Neuron (in vitro differentiated cells): ENCODE measurements around the gene RABEP1.
"Not testable (repeated sequence)": the region's sequence is repeated elsewhere in the genome, so short reads cannot be mapped to it uniquely, and the experiment has no call there.

Experiments
- H2AFZ ChIP-seq: one replicate; pipeline ENCODE4 v1.6.1; 2013; ENCODE audit warnings: low read depth, mild to moderate bottlenecking, inconsistent platforms, low read length, moderate library complexity
- H3K27me3 ChIP-seq: one replicate; pipeline ENCODE4 v1.6.1; 2013; ENCODE audit warnings: low read length; ENCODE audit not compliant: insufficient read depth
- H3K36me3 ChIP-seq: one replicate; pipeline ENCODE4 v1.6.1; 2013; ENCODE audit warnings: low read length; ENCODE audit not compliant: insufficient read depth
- H3K4me1 ChIP-seq: one replicate; pipeline ENCODE4 v1.6.1; 2013; ENCODE audit warnings: low read length; ENCODE audit not compliant: insufficient read depth
- H3K4me3 ChIP-seq: 2 replicates; pipeline ENCODE4 v1.5.1; 2013; ENCODE audit warnings: mild to moderate bottlenecking, low read length, moderate library complexity
- H3K9me3 ChIP-seq: one replicate; pipeline ENCODE4 v1.6.1; 2013; ENCODE audit warnings: low read length

The RABEP1 gene

GRCh38 chr17:5425826-5426225 lies 143.7 kb downstream of the RABEP1 start:
- no peak overlapping the region for H2AFZ ChIP-seq
- no peaks in the 10 kb centered on the region for H3K27me3 ChIP-seq
- peaks cover 13% of the 10 kb centered on the region for H3K4me1 ChIP-seq
- H3K36me3 ChIP-seq = peaks cover 85% of the 10 kb centered on the region
- no peaks in the 10 kb centered on the region for H3K9me3 ChIP-seq
- no peak overlapping the region for H3K4me3 ChIP-seq

GRCh38 chr17:5429191-5429887 lies 147.3 kb downstream of the RABEP1 start:
- H3K27me3 ChIP-seq = no peaks in the 10 kb centered on the region
- H3K9me3 ChIP-seq = no peaks in the 10 kb centered on the region
- peaks cover 84% of the 10 kb centered on the region for H3K36me3 ChIP-seq
- no peaks in the 10 kb centered on the region for H3K4me1 ChIP-seq
- no peak overlapping the region for H2AFZ ChIP-seq
- no peak overlapping the region for H3K4me3 ChIP-seq

GRCh38 chr17:5430413-5430999 lies 148.4 kb downstream of the RABEP1 start:
- H2AFZ ChIP-seq = no peak overlapping the region
- H3K9me3 ChIP-seq = no peaks in the 10 kb centered on the region
- H3K36me3 ChIP-seq = peaks cover 83% of the 10 kb centered on the region
- no peaks in the 10 kb centered on the region for H3K27me3 ChIP-seq
- H3K4me3 ChIP-seq = no peak overlapping the region
- no peaks in the 10 kb centered on the region for H3K4me1 ChIP-seq

GRCh38 chr17:5431234-5431633 lies 149.2 kb downstream of the RABEP1 start:
- H3K9me3 ChIP-seq, H2AFZ ChIP-seq, H3K27me3 ChIP-seq, H3K4me1 ChIP-seq, H3K4me3 ChIP-seq: not testable (repeated sequence)
- H3K36me3 ChIP-seq = peaks cover 78% of the 10 kb centered on the region

DNA sequence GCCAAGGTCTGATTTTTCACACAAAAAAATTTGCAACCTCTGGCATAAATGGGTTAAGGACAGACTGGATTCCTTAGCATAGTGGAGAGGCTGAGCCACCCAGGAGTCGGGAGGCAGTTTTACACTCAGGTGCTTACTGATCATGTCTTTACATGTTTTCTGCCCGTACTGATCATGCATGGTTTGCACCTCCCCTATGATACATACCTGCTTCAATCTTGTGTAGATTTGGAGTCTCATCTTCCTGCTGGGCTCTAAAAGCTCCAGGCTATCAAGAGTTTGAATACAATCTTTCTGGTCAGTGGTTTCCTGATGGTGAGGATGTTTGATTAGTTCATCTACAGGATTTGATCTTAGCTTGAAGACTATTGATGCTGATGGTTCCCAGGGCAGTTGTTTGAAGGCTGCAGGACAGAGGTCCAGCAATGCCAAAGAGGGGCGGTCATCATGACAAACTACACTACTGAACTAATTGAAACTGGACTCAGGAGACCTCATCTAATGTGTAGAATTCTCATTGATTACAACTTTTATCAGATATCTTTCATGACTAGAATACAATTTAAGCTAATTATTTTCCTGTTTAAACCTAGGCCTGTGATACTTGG lies 150.0 kb downstream of the RABEP1 start:
- Histone ChIP-seq H3K4me3 (no peak overlapping the region), H2AFZ (no peak overlapping the region), H3K27me3 (no peaks in the 10 kb centered on the region), H3K36me3 (peaks cover 84% of the 10 kb centered on the region), H3K9me3 (no peaks in the 10 kb centered on the region), H3K4me1 (no peaks in the 10 kb centered on the region)

GRCh38 chr17:5434984-5435383 lies 152.9 kb downstream of the RABEP1 start:
- Histone ChIP-seq H3K36me3 (peaks cover 64% of the 10 kb centered on the region), H3K27me3 (no peaks in the 10 kb centered on the region), H3K4me1 (peaks cover 15% of the 10 kb centered on the region), H3K4me3 (no peak overlapping the region), H3K9me3 (no peaks in the 10 kb centered on the region), H2AFZ (no peak overlapping the region)
